HG02840 (cell line): ENCODE data around the gene HDAC5.
"Not testable (repeated sequence)": the region's sequence is repeated elsewhere in the genome, so short reads cannot be mapped to it uniquely, and the experiment has no call there.

Source experiments
- ATAC-seq: cut with Tn5 transposase; IDR thresholded peaks from one replicate; pipeline ENCODE4 v1.9.1; 2021; ENCODE audit warnings: mild to moderate bottlenecking, moderate library complexity, moderate number of reproducible peaks; ENCODE audit not compliant: unreplicated experiment, low FRiP score

HDAC5 gene

DNA sequence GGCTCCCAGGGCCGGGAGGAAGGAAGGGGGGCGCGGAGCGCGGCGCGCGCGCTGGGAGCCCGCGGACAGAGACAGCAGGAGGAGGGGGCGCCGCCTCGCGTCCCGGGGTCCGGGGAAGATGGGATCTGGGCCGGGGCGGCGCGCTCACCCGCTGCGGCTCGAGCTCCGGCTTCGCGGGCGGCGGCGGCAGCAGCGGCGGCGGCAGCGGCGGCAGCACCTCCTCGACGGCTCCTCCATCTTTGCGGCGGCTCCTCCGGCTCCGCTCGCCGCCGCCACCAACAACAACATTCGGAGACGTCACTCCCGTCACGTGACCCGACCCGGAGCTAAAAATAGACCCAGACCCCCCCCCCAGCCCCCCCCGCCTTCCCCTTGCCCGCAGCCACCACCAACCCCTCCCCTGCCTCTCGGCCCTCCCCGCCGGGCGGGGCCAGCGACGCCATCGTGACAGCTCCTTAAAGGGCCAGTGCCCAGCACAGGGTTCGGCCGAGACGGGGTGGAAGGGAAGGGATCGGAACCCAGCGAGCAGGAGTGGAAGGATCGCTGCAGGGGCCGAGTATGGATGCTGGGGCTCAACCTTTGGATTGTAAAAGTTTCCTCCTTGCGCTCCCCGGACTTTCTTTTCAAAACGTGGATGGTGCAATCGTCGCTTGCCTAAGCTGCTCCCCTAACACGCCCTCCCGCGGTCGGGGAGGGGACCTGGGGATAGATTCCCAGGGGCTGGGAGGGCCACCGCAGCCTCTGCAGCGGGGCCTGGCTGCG is at the start of gene HDAC5:
TSS of gene HDAC5 (minus strand) at position 286 of the 762 bp plus-strand sequence. CDS start 6,126 bp downstream, outside the sequence.
- peak; percentile 92 for ATAC-seq

DNA sequence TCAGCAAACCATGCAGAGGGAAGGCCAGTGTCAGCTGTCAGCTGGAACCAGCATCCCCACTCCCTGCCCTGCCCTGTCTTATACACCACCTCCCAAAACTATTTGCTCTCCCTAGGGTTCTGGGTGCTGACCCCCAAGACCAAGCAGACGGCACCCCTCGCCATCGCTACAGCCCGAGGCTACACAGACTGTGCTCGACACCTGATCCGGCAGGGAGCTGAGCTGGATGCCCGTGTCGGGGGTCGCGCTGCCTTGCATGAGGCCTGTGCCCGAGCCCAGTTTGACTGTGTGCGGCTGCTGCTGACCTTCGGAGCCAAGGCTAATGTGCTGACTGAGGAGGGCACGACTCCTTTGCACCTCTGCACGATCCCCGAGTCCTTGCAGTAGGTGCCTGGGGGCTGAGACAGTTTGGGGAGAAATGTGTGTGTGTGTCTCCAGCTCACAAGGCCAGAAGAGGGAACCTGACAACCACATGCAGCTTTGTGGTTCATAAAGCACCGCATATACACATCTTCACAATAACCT is 48.6 kb upstream of the HDAC5 start:
- no peak for ATAC-seq

DNA sequence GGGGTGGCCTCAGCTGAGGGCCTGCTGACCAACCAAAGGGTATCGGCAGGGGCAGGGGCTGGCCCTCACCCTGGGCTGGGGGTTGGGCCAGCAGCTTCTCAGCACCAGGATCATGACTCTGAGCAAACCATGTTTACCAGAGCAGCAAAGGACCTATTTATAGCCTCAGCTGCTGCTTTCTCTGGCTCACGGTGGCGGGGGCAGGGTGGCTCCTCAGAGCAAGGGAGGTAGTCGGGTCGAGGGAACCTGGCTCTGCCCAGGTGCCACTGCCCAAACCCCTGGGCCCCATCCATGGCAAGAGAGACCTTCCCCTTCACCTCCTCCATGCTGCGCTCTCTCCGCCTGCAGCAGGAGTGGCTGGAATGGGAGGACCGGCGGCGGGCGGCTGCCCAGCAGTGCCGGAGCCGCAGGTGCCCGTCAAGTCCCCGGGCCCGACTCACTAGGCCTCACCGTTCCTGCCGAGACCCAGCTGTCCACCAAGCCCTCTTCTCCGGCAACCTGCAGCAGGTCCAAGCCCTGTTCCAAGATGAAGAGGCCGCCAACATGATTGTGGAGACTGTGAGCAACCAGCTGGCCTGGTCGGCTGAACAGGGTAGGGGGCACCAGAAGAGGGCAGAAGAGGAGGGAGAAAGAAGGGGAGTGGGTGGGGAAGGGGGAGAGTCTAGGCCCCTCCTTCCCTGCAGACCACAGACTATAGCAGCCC is 47.2 kb upstream of the HDAC5 start, which contains the start of gene ASB16:
TSS of gene ASB16 (plus strand) at position 206 of the 703 bp plus-strand sequence. CDS start at position 292, 86 bp downstream.
- no peak for ATAC-seq

DNA sequence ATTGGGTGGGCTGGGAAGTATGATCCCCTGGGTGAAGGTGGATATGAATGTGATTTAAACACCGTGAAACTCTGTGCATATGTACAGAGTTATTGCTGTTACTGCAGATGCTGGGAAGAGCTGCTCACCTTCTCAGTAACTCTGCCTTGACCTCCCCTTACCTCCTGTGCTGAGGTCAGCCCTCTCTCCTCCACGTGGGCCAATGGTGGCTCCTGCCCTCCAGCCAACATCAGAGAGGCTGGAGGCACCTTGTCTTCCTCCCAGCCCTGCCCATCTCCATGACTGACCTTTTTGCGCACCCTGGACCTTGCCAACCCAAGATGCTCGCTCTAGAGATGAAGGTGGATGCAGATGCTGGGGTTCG is 46.7 kb upstream of the HDAC5 start:
- ATAC-seq = no peak

DNA sequence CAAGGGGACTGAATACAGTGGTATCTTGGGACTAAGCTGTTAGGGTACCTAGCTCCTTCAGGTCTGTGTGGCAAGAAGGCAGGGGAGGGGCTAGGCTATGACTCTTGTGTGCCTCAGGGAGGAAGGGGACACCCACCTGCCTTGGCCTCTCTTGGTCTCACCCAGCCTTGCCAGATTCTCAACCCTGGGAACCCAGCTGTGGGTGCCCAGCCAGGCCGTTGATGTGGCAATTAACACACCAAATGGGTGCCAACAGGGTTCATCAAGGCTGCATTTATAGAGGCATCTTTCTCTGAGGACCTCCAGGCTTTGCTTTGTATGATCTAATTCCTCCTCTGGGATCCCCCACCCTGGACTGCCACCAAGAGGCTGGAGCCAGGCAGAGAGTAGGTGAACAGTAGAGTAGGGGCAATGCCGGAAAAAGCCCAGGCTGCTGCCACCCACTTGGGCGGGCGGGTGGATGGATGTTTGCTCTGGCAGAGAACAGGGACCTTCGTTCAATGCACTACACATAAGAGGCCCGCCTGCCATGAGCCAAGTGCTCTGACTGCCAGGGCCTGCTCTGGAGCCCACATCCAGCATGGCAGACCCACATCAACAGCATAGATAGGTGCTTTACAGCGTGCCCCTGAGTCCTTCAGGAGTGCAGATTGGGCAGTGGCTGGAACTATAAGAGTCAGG is 43.9 kb upstream of the HDAC5 start:
- ATAC-seq = no peak

DNA sequence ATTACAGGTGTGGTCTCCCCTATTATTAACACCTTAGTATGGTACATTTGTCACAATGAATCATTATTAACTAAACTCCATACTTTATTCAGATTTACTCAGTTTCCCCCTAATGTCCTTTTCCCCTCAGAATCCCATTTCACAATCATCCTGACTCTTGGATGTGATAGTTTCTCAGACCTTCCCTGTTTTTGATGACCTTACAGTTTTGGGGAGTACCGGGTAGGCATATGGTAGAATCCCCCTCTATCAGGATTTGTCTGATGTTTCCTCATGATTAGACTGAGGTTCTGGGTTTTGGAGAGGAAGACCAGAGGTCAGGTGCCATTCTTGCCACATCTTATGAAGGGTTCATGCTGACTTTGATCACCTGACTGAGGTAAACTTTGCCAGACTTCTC is 41.0 kb upstream of the HDAC5 start:
- ATAC-seq = no peak

DNA sequence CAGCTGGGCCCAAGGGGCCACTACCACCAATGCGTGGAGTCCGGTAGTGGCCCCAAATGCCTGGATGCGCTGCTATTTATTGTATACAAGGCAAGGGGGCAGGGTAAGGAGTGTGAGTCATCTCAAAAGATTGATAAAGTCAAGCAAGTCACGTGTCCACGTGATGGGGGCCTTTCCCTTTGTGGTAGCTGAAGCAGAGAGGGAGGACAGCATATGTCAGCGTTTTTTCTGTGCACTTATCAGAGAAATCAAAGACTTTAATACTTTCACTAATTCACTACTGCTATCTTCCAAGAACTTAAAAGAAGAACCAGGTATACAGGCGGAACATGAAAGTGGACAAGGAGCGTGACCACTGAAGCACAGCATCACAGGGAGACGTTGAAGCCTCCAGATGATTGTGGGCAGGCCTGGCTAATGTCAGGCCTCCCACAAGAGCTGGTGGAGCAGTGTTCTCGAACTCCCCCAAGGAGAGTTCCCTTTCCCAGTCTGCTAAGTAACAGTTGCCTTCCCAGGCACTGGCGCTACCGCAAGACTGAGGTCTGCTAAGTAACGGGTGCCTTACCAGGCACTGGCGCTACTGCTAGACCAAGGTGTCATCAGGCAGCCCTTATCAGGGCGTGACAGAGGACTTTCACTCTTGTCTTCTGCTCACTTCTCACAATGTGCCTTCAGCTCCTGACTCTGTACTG is 36.2 kb upstream of the HDAC5 start:
- no peak for ATAC-seq

DNA sequence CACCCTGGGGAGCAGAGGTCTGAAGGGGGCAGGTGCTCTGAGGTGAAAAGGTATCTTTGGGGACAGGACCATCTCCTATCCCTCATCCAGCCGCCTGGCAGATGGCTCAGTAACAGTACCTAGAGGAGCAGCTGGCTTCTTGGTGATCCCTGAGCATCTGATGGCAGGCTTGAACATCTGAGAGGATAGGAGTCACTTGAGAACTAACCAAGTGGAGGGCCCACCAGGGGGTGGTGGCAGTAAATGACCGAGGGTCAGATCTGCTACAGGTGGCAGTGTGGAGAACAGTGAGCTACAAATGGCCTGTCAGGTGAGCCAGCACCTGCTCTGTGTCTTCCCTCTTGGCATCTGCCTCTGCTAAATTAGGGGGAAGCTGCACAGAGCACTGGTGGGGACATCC is 32.0 kb upstream of the HDAC5 start:
- ATAC-seq = no peak

DNA sequence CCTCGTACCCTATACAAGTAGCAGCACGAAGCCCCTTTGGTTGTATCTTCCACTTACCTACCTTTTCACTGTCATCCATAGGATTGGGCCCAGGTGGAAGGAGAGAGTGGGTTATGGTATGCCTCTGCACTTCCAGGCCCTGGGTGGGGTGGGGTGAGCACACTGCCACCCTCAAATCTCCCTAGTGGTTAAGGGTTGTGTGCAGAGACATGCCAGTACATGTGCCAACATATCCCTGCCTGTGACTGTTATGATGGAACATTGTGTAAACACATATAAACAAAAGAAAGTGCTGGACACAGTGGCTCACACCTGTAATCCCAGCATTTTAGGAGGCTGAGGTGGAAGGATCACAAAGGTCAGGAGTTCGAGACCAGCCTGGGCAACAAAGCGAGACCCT is 29.4 kb upstream of the HDAC5 start:
- ATAC-seq = no peak

DNA sequence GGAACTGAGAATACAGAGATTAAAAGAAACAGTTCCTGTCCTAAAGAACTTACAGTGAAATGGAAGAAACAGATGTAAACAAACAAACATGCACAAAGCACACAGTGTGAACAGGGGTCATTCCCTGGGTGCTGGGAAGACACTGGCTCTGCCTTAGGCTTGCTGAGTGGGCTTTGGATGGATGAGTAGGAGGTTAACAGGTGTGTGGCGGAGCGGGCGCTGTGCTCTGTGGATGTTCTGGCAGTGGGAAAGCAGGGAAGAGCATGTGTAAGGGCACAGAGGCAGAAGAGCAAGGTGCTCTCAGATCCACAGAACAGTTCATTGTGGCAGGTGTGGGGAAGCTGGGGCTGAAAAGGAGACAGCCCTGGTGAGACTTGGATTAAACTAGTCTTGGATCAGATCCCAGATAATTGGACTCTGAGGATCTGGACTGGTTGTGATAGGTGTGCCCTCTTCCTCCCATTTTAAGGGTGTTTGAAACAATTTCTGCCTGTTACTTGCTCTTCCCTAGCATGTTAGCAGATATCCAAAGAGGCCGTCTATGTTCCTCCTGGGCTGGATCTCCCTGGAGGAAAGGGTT is 26.4 kb upstream of the HDAC5 start:
- no peak for ATAC-seq

DNA sequence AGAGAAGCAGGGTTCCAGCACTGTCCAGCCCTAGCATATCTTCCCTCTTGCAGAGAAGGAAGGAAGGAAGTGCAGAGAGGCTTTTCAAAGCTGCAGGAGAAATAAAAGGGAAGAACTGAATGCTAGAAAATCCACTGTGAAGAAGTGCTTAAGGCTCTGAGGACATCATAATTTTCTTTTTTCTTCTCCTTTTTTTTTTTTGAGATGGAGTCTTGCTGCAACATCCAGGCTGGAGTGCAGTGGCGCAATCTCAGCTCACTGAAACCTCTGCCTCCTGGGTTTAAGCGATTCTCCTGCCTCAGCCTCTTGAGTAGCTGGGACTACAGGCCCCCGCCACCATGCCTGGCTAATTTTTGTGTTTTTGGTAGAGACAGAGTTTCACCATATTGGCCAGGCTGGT is 25.6 kb upstream of the HDAC5 start:
- not testable (repeated sequence) for ATAC-seq

DNA sequence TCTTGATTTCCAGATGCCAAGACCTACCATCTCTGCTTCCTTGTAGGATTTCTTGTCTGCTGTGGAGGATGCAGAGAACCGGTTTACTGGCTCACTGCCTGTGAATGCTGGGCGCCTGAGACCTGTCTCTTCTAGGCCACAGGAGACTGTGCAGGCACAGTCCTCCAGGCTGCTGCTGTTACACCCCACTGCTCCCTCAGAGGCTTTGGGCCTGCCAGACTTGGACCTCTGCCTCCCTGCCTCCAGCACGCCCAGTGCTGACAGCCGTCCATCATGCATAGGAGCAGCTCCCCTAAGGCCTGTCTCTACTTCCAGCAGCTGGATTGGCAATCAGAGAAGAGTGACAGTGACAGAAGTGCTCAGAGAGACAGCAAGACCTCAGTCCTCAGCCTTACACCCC is 24.4 kb upstream of the HDAC5 start:
- no peak for ATAC-seq

DNA sequence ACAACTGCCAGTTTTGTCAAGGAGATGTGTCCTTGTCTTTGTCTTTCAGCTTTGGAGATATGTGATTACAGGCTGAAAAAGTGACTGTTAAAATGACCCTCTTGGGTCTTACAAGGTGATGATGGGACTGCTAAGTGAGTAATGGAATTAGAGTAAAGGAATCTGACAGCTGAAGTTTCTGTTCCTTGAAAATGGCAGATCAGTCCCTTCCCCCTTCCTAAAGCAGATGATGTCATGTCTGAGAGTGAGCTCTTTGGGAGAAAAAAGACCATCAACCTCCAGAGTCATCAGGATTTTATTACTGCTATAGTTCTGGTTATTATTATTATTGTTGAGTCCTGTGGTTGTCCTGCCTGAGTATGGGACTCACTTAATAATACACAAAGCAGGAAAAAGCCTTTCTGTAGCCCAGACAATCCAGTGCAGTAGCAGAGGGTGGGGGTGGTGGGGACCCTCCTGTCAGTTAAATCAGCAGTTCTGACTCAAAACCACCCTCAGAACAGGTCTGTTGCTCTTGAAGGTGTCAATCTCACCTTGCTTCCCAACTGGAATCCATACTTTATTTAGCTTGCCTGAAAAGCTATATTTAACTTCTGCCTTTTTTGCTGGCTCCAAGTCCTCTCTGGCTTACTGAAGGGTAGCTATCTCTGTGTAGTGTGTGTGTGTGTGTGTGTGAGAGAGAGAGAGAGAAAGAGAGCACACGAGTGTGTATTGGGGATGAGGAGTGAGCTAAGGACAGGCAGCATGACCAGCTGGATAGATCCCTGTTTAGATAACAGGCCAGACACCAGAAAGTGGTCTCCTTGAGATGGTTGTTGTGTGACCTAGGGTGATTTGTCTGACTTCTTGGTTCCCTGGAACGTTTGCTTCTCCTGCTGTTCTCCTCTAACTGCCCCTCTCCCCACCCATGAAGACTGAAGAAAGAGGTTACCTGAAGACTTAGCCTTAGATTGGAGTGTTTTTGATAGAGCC is 23.2 kb upstream of the HDAC5 start:
- ATAC-seq = no peak

DNA sequence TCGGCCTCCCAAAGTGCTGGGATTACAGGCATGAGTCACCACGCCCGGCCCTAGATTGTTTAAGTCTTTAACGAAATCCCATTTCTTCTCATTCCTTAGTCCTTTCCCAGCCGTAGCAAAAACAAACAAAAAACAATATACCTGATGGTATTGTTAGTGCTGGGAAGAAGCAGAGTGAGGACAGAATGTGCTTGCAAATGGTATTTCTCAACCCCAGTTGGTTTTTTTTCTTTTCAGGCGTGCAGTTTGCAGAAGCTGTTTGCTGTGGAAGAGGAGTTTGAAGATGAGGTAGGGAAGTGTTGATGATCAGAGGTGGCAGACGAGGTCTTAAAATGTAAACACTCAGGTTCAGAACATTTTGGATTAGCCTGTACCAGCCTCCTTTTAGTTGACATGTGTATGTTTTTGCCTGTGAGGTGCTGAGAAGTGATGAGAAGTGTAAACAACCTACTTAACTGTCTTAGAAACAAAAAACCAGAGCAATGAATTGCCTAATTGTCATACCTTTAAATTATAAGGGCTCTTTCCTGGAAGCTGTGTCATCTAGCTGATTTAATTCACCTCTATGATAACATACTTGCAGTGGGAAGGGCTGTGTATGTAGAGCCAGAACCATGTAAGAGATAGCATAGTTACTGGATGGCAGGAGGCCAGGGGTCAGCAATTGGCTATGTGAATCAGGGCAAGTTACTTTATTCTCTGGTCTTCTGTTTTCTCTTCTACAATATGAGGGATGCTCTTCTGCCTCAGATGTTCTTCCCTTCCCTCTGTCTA is 21.7 kb upstream of the HDAC5 start:
- ATAC-seq = no peak

DNA sequence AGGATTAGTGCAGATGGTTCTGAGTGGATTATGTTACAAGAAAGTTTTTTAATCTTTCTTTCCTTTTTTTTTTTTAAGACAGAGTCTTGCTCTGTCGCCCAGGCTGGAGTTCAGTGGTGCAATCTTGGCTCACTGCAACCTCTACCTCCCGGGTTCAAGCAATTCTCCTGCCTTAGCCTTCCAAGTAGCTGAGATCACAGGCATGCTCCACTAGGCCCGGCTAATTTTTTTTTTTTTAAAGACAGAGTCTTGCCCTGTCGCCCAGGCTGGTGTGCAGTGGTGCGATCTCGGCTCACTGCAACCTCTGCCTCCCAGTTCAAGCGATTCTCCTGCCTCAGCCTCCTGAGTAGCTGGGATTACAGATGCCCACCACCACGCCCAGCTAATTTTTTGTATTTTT is 20.5 kb upstream of the HDAC5 start:
- ATAC-seq = not testable (repeated sequence)

DNA sequence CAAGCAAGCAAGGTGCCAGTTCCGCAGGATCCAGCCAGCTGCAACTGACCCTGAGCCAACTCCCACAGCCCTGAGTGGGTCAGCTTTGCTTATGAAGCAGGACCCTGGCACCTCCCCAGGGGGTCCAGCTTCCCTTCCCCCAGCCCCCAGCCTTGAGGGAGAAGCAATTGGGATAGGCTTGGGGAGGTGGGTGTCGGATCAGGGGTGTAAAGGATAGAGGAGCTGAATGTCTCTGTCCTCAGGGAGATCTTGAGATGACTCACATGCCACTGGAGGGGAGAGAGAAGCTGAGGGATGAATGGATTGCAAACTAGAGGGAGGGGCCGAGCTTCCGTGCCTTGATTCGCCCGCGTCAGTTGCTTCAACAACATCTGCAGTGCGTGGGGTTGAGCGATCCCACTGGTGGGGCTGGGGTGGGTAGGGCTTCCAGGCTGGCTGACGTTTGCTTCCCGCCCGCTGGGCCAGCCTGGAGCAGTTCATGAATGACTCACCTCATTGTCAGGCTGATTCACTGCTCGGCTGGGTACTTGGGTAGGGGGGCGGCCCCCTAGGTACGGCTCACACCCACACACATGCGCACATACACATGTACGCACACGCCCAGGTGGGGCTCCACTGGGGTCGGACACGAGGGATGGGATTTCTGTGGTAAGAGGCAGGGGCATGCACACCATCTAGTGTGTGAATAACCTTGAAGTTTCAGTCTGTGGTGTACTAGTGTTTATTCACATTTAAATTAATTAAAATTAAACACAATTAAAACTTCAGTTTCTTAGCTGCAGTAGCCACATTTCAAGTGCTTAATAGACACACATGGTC is 14.7 kb upstream of the HDAC5 start:
- ATAC-seq = no peak

DNA sequence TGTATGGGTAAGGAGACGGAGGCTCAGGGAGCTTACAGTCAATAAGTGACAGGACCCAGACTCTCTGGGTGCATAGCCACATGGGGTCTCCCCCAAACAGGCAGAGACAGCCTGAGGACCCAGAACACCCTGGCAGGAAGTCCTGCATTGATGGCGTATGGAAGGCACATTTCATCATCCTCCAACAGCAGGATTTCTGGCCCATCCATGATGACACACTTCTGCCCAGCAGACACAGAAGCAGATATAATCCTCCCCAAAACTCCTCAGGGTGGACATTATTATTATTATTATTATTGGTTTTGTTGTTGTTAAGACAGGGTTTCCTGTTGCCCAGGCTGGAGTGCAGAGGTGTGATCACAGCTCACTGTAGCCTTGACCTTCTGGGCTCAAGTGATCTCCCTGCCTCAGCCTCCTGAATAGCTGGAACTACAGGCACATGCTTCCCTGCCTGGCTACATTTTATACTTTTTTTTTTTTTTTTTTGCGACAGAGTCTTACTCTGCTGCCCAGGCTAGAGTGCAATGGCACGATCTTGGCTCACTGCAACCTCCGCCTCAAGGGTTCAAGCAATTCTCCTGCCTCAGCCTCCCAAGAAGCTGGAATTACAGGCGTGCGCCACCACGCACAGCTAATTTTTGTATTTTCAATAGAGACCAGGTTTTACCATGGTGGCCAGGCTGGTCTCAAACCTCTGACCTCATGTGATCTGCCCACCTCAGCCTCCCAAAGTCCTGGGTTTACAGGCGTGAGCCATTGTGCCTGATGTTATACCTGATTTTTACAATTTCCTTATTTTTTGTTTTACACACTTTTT is 11.5 kb upstream of the HDAC5 start:
- no peak for ATAC-seq
